GM12874 (cell line): ENCODE measurements around the gene B3GALT6.
A peak's percentile ranks its signal among the peaks of the same experiment; 100 is the strongest.

Experiments used
- CTCF ChIP-seq: IDR thresholded peaks from 2 replicates; pipeline ENCODE4 v1.5.1; 2011; ENCODE audit warnings: low read depth, mild to moderate bottlenecking, control low read depth, low read length, moderate library complexity; ENCODE audit not compliant: insufficient read depth

B3GALT6 gene

GRCh38 chr1:1273209-1273511 is 41.1 kb downstream of the B3GALT6 start:
- TF ChIP-seq CTCF: no peak

GRCh38 chr1:1273512-1274298 is 41.7 kb downstream of the B3GALT6 start, which contains the start of gene UBE2J2:
UBE2J2 (minus strand) TSS chr1:1273854; CDS start chr1:1267992, 5,862 bp downstream.
- TF ChIP-seq CTCF: 0 out of 2 replicates have a peak, but pooled peaks have one; percentile 3

GRCh38 chr1:1274299-1274930 is 42.4 kb downstream of the B3GALT6 start:
- TF ChIP-seq CTCF: no peak

GRCh38 chr1:1274931-1275431 is 42.9 kb downstream of the B3GALT6 start:
- TF ChIP-seq CTCF: no peak

GRCh38 chr1:1275836-1276235 is 43.8 kb downstream of the B3GALT6 start:
- TF ChIP-seq CTCF: no peak

- no peak for TF ChIP-seq CTCF
These were observed 46.6 kb downstream of the B3GALT6 start for GRCh38 chr1:1278620-1279019.

- TF ChIP-seq CTCF: no peak
These were observed 47.0 kb downstream of the B3GALT6 start for GRCh38 chr1:1279028-1279427.
